Measurements from ENCODE around the gene TNFSF10.

TNFSF10 gene

GRCh38 chr3:172543419-172543818, 20.2 kb upstream of the TNFSF10 start:
- DNase-seq, result no peak

DNA sequence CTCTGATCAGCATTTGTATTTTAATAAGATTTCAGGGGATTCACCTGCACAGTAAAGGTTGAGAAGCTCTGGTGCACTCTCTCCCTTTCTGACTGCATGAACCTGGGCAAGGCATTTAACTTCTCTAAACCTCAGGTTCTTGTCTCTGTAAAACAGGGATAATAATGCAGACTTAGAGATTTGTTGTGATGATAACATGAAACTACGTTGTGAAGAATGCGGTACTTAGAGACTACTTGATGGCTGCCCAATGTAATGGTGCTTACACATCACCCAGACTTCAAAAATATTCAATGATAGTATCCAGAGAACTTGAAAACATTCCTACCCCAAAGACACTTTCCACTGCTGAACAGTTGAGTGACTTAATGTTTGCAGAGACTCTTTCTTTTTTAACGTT, 19.8 kb upstream of the TNFSF10 start:
- DNase-seq, result no peak

- DNase-seq, result no peak
These were observed 18.8 kb upstream of the TNFSF10 start for GRCh38 chr3:172541945-172542488.

DNA sequence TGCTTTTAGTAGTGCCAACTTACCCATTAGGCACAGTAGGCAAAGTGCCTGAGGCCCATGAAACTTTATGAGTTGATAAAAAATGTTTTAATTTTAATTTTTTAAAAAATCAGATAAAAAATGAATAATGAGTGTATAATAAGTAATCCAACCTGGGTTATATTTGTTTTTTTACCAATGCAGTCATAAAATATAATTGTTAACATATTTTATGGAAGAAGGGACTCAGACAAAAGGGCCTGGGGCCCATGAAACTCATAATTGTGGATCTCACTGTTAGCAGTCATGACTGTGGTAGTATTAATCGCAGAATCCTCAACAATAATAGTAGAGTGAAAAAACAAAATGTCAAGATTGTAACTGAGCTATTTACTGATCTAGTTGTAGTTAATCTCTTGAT, 16.8 kb upstream of the TNFSF10 start:
- no peak for DNase-seq

DNA sequence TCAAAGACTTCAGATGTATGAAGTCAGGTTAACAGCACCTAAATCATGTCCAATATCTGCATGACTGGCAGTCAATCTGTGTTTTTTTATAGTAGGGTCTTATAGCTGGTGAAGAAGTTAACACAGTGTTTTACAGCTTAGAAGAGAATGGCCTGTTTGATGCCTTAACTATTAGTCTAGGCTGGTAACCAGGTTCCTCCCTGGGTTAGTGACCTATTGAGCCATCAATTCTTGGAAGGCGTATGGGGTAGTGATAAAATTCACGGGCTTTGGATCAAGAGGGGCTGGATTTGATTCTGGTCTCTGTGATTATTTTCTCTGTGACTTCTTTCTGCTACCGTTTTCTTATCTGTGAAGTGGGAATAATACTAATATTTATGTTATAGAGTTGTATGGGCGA, 16.0 kb upstream of the TNFSF10 start:
- DNase-seq, result no peak

GRCh38 chr3:172538368-172539151, 15.3 kb upstream of the TNFSF10 start:
- DNase-seq, result peak; percentile 40

- no peak for DNase-seq
These were observed 14.4 kb upstream of the TNFSF10 start for GRCh38 chr3:172537507-172538158.

- peak; percentile 58 for DNase-seq
These were observed 13.8 kb upstream of the TNFSF10 start for GRCh38 chr3:172536993-172537419.

- no peak for DNase-seq
These were observed 13.3 kb upstream of the TNFSF10 start for GRCh38 chr3:172536505-172536904.

DNA sequence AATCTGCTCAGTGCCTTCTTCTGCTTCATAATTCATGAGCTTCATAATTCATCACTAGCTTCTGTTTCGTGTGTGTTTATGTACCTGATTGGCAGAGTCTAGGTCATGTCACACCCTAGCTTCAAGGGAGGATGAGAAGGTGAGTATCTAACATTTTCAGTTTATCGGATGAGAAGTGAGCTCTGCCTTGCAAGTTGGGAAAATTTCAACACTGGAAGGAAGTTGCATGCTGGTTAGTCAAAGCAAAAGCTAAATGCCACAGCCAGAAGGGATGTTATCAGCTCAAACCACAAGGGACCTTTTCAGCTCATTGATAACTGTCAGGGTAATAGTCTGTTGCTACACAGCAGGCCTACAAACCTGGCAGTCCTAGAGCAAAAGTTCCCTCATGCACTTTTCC, 7.3 kb upstream of the TNFSF10 start:
- DNase-seq, result peak; percentile 84

DNA sequence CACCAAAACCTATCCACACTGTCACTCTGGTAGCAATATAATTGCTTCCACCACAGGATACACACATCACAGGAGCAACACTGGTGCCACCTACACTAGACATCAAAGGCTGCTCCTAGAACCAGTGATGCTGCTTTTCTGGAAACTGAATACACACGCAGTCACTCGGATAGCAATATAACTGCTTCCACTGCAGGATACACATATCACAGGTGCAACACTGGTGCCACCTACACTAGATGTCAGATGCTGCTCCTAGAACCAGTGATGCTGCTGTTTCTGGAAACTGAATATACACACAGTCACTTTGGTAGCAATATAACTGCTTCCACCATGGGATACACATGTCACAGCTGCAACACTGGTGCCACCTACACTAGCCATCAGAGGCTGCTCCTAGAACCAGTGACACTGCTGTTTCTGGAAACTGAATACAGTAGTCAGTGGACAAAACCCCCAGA, 6.9 kb upstream of the TNFSF10 start:
- no peak for DNase-seq

DNA sequence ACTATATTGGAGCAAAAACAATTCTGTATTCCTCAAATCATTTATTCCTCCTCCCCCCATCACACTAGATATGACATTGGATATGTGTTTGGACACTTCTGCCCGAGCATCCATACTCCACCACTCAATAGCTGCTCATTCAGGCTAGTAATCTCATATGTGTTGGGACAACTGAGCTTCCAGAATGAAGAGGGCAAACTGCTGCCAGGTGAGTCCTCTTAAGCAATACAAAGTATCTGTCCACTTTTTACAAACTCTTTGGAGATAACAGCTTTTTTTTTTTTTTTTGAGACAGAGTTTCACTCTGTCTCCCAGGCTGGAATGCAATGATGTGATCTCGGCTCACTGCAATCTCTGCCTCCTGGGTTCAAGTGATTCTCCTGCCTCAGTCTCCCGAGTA, 5.4 kb upstream of the TNFSF10 start:
- no peak for DNase-seq

- no peak for DNase-seq
These were observed 4.1 kb upstream of the TNFSF10 start for GRCh38 chr3:172527306-172527705.

GRCh38 chr3:172525116-172525613, 1.9 kb upstream of the TNFSF10 start:
- DNase-seq, result no peak

DNA sequence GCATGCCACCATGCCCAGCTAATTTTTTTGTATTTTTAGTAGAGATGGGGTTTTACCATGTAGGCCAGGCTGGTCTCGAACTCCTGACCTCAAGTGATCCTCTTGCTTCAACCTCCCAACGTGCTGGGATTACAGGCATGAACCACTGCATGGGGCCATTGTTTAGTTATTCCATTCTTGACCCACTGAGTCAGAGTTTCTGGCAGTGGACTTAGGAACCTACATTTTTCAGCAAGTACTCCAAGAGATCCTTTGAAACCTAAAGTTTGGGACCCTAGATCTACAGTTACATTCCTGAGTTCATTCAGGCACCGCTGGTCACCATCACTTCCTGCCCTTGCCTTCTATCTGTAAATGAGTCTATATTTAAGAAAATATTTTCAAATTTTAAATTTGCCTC, 1.4 kb upstream of the TNFSF10 start:
- DNase-seq, result no peak

DNA sequence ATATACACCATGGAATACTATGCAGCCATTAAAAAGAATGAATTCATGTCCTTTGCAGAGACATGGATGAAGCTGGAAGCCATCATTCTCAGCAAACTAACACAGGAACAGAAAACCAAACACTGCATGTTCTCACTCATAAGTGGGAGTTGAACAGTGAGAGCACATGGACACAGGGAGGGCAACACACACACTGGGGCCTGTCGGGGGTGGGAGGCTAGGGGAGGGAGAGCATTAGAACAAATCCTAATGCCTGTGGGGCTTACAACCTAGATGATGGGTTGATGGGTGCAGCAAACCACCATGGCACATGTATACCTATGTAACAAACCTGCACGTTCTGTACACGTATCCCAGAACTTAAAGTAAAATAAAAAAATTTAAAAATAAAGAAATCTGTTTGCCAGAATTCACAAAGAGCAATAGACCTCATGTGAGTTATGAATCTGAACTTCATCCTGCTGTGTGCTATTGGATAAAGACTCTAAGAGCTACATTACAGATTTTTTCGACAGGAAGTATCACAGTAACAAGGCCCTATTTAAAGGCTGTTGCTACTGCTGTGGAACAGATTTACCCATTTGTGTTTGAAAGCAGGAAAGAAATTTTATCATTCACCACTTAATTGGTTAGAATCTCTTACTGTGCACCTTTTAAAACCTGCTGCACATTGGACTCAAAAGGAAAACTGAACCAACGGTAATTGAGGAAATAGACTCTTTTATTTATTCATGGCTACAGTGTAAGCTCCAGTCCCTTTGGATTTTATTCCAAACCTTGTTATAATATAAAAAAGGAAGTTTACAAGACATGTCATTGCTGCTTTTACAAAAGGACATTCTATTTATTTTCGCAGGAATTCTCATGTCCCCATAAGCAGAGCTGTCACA, 1.1 kb downstream of the TNFSF10 start:
- DNase-seq, result peak; percentile 40

DNA sequence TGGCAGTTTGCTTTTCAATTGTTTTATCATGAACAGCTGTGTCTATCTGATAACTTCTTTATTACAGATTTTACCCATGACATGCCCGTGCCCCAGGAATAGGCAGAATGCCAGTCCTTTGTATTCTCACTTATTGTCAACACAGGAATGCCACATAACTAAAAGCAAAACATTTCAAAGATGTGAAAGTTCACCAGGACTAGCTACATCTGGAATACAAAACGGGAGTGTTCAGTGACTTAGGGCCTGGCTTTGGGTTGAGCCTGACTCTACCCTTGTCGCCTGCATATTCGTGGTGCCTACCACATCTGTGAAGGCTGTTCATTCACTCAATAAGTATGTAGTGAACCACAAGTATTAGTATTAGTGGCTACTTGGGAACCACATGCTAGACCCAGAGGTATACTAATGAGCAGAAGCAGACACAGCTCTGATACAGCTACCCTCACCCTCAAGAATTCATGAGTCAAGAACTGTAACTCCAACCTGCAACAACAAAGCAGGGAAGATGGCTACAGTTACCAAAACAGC, 2.9 kb downstream of the TNFSF10 start:
- peak; percentile 35 for DNase-seq

DNA sequence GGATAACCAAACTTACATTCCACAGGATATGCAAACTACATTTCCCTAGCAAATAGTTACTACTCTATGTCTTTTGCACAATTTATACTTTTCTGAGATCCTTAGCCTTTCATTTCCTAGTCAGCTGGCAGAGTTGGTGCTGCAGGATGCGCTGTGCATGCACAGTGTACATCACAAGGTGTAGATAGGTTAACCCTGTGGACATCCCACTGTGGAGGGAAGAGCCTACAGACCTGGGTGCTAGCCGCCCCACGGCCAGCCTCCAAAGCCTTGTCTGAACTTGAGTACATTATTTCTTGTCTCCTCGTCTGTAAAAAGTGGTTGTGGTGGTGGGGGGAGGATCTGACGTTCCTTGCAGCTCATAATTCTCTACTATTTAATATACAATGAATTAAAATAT, 3.5 kb downstream of the TNFSF10 start:
- no peak for DNase-seq

GRCh38 chr3:172518929-172519640, 4.1 kb downstream of the TNFSF10 start:
- DNase-seq, result peak; percentile 12

DNA sequence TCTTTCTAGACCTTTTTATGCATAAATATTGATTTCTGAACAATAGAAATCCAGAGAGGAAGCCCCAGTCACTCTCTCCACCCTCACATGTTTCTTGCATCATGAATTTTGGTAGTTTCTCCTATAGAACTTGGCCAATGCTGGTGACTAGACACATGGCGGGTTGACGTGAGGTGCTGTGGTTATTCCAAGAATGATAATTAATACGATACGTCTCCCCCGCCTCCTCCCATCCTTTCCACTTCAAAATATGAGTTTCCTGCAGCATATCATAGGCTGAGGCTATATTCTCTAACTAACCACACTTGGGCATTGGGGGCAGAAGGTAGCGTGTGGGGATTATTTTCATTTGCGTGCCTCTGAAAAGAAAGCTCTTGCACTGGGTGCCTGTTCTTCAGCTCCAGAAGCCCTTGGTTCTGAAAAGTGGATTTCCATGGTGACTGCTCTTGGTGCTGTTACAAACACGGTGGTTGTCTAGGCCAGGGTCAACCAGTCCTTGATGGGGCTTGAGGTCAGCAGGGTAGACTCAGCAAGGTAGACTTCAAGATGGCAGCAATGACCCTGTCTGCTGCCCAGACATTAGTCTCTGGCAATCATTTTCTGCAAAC, 5.3 kb downstream of the TNFSF10 start:
- DNase-seq, result peak; percentile 93
